HL-60/S4 (cell line): ENCODE measurements around the gene TDP2.

Source experiments
- in situ Hi-C: fragments of 300-500 bp; cut with MboI; formaldehyde crosslinking; loops from 2 replicates; pipeline ENCODE4 v1.14.3; 2022; ENCODE audit warnings: low sequenced_read_pairs

Gene TDP2, protein sequence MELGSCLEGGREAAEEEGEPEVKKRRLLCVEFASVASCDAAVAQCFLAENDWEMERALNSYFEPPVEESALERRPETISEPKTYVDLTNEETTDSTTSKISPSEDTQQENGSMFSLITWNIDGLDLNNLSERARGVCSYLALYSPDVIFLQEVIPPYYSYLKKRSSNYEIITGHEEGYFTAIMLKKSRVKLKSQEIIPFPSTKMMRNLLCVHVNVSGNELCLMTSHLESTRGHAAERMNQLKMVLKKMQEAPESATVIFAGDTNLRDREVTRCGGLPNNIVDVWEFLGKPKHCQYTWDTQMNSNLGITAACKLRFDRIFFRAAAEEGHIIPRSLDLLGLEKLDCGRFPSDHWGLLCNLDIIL

DNA sequence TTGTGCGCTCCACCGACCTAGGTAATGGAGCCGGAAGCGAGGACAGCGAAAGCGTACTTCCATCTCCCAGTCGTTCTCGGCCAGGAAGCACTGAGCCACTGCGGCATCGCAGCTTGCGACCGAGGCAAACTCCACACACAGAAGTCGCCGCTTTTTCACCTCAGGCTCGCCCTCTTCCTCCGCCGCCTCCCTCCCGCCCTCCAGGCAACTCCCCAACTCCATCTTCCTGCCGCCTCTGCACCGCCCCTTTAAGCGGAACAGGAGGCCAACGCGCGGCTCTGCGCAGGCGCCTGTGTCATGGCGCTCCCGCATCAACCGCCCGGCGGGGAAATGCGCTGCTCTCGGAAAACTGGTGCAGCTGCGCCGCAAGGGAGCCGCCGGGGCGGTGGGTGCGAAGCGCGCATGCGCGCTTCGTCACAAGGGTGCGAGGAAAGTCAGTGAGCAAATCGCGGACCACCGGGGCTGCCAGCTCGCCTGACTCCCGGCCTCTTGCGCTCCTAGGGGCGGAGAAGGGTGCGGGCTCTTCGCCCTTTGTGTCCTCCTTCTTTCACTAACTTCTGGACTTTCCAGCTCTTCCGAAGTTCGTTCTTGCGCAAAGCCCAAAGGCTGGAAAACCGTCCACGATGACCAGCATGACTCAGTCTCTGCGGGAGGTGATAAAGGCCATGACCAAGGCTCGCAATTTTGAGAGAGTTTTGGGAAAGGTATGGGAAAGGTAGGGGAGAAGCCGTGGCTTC lies at the start of gene TDP2, which contains the start of gene ACOT13:
Gene TDP2, minus strand, starts transcription at position 259 of the 737 bp plus-strand sequence. Its CDS starts 37 bp downstream, at position 222.
Gene ACOT13, plus strand, starts transcription at position 437 of the 737 bp plus-strand sequence. Its CDS starts 187 bp downstream, at position 624.
- in situ Hi-C loops: no loop called here

DNA sequence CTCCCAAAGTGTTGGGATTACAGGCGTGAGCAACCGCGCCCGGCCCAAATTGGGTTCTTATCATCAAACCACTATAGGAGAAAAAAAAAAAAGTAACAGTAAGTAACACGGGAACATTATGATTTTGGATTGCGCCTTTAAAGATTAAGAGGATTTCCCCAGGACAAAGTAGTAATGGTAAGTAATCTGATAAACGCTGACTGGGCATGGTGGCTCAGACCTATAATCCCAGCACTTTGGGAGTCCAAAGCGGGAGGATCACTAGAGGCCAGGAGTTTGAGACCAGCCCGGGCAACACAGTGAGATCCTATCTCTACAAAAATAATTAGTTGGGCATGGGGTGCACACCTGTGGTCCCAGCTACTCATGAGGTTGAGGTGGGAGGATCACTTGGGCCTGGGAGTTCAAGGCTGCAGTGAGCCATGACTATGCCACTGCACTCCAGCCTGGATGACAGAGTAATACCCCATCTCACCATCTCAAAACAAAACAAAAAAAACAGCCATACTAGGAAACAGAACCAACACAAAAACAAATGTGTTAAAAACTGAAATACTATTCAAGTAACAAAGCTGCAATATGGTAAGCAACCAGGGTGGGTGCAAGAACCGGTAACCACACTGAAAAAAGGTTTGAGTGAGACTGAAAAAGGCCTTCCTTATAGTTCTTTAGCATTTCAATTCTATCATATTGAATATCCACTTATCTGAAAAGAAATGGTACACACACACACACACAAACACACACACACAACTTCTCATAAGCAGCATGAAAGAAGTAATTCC lies 44.0 kb upstream of the TDP2 start:
- in situ Hi-C loops: no loop called here

DNA sequence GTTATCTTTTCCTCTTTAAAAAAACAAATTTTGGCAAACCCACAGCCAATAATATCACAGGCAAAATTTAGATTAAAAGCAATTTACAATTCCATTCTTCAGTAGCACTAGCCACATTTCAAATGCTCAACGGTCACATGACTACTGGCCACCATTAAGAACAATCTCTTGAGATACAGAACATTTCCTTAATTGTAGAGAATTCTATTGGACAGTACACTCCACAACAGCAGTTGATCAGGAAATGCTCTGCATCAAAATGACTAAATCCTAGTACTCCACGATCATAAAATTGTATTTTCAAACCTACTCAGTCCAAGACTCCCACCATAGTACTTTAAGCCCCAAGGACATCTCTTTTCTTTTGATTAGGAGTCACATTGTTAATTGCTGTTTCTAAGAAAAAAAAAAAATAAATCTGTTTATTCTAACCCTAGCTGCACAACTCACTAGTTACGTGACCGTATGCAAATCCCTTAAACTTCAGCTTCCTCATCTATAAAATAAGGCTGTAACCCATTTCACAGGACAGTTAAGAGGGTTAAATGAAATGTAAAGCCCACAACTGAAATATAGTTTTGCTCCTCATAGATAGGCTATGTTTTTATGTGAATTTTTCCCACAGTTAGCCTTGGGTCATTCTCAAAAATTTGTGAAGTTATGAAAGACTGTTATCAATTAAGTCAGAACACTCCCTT lies 42.5 kb upstream of the TDP2 start:
- in situ Hi-C loops: no loop called here

DNA sequence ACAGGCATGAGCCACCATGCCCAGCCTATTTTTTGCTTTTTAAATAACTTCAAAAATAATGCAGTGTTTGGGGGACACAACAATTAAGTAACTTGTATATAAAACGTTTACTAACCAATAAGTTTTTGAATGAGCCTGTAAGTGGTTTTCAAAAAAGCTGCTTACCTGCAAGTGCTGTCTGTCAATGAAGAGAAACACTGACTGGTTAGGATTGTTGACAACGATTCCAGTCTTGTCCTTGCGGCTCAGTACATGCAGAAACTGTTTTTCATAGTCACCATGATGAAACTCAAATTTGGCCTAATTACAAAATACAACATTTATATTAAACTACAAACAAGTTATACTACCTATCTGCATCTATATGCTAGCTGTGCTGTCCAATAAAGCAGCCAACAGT lies 41.9 kb upstream of the TDP2 start:
- in situ Hi-C loops: no loop called here

DNA sequence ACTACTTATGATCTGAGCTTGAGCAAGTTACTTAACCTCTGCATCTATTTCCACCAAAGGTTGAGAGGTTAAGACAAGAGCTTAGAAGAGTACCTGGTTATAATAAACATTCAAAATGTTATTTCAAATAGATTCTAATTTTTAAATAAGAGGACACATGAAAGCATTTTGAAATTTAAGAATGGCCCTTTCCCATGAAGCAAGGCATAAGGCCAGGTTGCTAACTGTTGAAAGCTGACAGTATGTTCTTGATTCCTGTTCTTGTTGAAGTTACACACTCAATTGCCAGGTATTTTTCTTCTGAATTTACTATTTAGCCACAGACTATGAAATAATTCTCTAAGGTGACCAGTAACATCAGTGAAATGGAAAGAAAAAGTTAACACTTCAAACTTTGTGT lies 37.8 kb upstream of the TDP2 start:
- in situ Hi-C loops: no loop called here

DNA sequence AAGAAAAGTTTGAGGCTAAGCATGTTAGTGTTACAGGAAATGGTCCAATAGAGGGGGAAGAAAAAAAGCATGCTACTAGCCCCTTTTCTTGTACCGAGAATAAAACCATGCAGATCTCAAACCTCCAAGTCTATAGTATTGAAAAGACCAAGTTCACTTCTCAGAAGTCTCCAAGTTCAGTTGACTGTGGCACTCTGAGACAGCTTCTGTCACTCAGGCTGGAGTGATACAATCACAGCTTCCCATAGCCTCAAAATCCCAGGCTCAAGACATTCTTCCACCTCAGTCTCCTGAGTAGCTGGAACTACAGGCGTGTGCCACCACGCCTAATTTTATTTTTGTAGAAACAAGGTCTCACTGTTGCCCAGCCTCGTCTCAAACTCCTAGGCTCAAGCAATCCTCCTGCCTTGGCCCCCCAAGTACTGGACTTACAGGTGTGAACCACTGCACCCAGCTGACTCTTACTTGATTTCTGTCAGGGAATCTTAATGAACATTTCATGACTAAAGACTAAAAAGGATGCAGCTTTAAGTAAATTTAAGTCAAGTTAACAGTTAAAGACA lies 36.1 kb upstream of the TDP2 start:
- in situ Hi-C loops: no loop called here

DNA sequence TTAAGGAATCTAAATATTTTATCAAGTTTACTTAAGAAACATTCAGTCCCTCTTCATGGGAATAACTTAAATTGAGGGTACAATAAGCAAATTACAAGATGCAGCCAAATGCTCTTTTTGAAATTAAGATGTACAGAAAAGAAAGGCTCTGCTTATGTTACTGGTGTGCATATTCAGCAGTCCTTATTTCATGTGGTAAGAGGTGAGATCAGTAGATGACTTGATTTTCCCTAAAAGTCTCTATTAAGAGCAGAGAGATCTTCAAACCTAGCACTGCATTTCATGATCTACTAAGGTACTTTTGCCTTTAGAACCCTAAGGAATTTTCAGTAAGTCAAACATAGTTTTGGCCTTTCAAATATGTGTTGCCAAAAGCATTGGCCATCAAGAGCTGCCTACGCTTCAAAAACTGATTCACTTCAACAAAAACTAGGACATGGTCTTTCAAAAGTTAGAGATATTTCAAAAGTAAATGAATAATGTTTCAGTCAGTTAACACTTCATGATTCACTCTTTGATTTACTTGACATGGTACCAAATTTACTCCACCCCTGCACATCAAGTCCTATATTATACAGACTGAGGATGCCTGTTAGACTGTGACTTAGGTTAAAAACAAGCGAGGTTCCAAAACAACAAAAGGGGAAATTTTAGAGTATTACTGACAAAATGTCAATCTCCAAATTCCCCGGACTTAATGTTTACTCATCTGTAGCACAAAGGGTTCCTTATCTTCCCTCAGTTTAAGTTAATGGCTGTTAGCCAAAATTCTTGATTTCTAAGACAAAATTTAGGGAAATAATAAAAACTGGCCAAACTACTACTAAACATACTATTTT lies 33.0 kb upstream of the TDP2 start:
- in situ Hi-C loops: loop anchor here (10.0 kb wide), 1 partner anchor 125 kb away; no protein-coding TSS in a partner anchor

DNA sequence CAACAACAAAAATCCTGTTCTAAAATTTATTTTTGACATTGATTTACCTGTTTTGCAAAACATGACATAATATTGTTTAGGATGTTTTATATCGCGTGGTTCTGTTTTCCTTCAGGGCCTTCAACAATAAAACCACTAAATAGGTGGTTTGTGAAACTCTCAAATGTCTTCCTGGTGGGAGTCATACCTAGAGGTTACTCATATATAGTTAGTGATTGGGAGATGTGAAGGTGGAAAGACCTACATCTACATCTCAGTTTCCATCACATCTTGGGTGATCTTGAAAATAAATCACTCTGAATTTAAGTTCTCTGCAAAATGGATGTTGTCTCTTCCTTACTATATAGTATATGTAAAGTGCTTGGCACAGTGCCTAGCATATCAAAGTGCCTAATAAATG lies 29.4 kb upstream of the TDP2 start:
- in situ Hi-C loops: loop anchor here (10.0 kb wide), 1 partner anchor 121 kb away; no protein-coding TSS in a partner anchor

DNA sequence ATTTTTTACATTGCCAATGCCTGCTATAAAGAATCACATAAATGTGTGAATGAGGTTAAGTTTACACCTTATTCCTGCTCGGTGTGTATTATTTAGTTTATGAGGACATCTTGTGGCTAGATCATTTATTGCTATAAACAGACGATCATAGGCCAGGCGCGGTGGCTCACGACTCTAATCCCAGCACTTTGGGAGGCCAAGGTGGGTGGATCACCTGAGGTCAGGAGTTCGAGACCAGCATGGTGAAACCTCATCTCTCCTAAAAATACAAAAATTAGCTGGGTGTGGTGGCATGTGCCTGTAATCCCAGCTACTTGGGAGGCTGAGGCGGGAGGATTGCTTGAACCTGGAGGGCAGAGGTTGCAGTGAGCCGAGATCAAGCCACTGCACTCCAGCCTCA lies 28.9 kb upstream of the TDP2 start:
- in situ Hi-C loops: loop anchor here (10.0 kb wide), 1 partner anchor 121 kb away; no protein-coding TSS in a partner anchor

DNA sequence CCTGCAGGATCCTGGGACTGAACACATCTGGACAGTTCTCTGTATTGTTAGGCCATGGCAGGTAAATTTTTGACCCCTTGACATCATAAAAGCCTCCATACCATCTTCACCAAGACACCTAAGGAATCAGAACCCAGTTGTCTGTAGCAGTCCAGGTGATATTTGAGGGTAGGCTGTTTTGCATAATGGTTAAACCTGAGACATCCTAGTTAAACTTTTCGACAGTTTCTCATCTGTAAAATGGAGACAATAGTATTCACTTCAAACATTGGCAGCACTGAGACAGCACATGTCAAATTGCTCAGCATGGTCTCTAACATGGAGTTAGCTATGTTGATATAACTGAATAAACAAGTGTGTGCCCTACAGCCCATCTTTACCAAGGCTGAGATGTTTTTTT lies 27.5 kb upstream of the TDP2 start:
- in situ Hi-C loops: loop anchor here (10.0 kb wide), 1 partner anchor 119 kb away; no protein-coding TSS in a partner anchor

DNA sequence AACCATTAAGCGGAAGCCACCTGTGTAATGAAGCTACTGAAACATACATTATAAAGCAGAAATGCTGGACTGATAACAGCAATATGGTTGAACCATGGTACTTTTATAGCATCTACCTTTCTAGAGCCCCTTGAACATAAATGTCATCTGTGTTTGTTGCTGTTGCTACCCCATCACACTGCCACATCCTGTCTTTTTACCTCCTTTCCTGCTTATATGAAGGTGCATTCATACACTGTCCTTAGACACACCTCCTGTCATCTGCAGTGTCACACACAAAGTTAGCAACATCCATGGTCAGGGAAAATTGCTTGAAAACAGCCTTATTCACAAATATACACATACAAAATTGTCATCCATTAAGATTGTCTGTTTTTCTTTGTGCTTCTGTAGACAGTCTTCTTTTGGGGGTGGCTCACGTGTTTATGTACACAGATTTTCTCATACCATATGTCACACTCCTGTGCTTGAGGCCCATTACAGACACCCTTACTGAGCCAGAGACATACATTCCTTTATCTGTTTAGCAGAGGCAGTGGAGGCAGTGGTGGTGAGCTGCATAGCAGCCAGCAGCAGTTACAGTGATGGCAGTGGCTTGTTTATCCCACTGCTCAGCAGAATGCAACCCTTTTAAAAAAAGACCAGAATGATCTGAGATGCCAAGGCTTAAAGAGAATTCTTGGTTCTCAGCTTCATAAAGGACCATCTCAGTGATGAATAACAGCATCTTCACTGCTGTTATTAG lies 26.3 kb upstream of the TDP2 start:
- in situ Hi-C loops: loop anchor here (10.0 kb wide), 1 partner anchor 118 kb away; no protein-coding TSS in a partner anchor

DNA sequence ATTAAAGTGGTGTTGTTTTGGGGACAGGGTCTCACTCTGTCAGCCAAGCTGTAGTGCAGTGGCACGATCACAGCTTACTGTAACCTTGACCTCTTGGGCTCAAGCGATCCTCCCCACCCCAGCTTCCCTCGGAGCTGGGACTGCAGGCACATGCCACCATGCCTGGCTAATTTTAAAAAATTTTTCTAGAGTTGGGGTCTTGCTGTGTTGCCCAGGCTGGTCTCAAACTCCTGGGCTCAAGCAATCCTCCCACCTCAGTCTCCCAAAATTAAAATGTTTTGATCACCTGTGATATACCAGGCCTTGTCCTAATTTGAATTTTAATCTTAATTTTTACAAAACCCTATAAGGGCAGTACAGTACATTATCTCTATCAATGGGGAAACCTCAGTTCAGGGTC lies 25.7 kb upstream of the TDP2 start:
- in situ Hi-C loops: loop anchor here (10.0 kb wide), 1 partner anchor 118 kb away; no protein-coding TSS in a partner anchor

DNA sequence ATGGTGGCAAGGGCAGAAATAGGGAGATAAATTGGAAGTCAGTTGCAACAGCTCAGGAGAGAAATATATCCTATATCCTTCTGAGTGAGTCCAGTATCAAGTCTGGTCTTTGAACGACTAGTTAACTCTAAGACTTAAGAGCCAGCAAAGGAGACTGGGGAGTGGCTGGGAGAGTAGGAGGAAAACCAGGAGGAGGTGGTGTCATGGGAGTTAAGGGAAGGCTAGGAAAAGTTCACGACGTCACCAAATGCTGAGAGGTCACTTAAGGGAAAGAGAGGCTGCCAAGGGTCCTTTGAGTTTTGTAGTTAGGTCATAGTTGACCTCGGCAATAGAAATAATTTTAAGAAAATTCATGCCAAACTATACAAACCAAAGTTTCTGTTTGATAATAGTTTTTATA lies 25.3 kb upstream of the TDP2 start:
- in situ Hi-C loops: loop anchor here (10.0 kb wide), 1 partner anchor 117 kb away; no protein-coding TSS in a partner anchor

DNA sequence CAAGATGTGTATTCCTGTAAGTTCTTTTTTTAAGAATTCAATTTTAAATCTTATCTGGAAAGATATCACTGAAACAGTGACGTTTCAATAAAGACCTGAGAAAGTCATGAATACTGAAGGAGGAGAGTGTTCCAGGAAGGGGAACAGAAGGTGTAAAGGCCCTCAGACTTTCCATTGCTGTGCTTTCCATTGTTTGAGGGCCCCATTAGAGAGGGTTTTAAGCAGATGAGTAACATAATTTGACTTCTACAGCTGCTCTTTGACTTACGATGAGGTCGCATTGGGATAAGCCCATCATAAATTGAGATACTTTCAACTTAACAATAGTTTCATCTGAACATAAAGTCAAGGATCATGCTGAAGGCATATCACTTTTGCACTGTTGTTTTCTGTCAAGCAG lies 24.9 kb upstream of the TDP2 start:
- in situ Hi-C loops: loop anchor here (10.0 kb wide), 1 partner anchor 117 kb away; no protein-coding TSS in a partner anchor

DNA sequence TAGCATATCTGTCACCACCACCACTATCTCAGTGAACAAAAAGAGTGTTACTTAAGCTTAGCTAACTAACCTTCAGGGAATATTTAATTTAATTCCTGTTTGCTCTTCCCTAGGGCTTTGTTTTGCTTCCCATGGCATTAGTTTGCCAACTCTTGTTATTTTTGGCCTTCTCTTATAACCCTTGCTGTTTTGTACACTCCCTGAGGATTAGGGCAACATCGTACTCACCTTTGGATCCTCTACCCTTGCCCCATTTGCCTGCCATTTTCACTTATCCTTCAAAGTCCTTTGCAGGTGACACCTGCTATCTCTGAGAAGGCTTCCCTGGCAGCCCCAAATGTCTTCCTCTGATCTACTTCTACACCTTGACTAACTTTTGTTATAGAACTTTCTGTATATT lies 23.9 kb upstream of the TDP2 start:
- in situ Hi-C loops: loop anchor here (10.0 kb wide), 1 partner anchor 116 kb away; no protein-coding TSS in a partner anchor

DNA sequence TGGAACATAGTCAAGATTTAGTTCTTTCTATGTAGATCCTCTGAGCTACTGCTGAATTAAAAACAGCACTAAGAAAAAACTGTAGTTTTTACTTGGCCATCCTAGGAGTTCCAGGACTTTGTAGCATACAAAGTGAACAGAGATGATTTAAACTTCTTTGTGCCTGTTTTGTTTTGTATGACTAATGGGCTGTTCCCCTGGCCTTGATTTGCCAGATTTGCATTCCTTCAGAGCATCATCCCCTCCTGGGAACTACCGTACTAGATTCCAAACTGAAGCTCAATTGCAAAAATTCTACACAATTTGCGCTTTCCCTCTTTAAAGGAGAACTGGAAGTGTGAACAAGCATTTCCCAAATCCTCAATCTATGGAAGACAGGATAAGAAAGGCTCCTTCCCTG lies 23.3 kb upstream of the TDP2 start:
- in situ Hi-C loops: loop anchor here (10.0 kb wide), 1 partner anchor 115 kb away; no protein-coding TSS in a partner anchor

DNA sequence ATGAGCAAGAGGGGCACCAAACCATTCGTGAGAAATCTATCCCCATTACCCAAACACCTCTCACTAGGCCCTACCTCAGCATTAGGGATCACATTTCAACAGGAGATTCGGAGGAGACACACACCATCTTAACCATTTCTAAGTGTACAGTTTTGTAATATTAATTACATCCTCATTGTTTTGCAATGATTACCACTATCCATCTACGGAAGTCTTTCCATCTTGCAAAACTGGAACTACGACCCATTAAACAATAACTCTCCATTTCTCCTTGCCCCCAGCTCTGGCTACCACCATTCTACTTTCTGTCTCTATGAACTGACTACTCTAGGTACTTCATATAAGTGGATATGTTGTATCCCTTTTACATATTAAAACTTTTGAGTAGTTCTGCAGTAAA lies 20.2 kb upstream of the TDP2 start:
- in situ Hi-C loops: no loop called here

DNA sequence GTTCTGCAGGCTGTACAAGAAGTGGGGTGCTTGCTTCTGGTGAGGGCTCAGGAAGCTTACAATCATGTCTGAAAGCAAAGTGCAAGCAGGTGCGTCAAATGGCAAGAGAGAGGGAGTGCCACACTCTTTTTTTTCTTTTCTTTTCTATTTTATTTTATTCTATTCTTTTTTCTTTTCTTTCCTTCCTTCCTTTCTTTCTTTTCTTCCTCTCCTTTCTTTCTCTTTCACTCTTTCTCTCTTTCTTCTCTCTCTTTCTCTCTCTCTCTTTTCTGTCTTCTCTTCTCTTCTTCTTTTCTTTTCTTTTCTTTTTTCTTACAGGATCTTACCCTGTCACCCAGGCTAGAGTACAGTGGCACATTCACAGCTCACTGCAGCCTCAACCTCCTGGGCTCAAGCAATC lies 19.7 kb upstream of the TDP2 start:
- in situ Hi-C loops: no loop called here
